UCSD-AML1 (cell line): ENCODE measurements around the gene WFIKKN1.
"Not testable (repeated sequence)": the region's sequence is repeated elsewhere in the genome, so short reads cannot be mapped to it uniquely, and the experiment has no call there.

ENCODE experiments used
- DNase-seq: peaks from one replicate; lab custom pipeline; 2025; ENCODE audit not compliant: unreplicated experiment; lab: John Stamatoyannopoulos, UW

WFIKKN1 gene

DNA sequence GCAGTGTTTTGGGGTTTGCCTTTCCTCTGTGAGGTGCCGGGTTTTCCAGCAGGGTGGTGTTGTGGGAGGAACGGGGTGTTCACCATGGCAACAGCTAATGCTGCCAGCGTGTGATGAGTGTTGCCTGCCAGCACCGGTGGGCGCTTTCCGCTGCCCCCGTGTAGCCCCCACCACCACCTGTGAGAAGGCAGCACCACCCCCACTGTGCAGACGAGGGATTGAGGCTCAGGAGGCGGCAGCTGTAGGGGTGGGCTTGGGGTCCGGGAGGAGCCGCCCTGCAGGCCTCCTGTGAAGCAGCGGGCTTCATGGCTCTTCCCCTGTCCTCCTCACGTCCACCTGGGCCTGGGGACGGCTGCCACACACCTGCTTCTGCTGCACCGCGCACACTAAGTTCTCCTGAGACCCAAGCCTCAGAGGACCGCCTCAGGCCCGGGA is 35.7 kb upstream of the WFIKKN1 start:
- DNase-seq, result no peak

GRCh38 chr16:595942-596735 is 34.6 kb upstream of the WFIKKN1 start:
- DNase-seq, result no peak

DNA sequence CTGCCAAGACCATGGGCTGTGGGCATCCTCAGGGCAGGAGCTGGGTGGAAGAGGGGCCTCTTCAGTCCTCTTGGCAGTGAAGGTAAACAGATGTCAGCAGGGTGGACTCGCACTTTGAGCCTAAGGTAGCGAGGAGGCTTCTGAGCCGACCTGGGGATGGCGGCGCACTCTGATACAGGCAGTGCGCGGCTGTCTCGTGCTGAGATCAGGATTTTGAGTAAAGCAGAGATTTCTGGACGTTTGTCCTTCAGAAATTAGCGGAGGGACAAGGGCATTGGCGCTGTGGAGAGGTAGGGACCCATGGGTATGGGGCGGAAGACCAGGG is 34.1 kb upstream of the WFIKKN1 start:
- no peak for DNase-seq

DNA sequence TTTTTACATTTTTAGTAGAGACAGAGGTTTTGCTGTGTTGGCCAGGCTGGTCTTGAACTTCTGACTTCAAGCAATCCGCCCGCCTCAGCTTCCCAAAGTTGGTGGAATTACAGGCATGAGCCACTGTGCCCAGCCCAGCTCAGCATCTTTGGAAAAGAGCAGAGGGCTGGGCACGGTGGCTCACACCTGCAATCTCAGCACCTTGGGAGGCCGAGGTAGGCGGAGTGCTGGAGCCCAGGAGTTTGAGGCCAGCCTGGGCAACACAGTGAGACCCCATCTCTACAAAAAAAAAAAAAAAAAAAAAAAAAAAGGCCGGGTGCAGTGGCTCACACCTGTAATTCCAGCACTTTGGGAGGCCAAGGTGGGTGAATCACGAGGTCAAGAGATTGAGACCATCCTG is 33.1 kb upstream of the WFIKKN1 start:
- DNase-seq, result not testable (repeated sequence)

- no peak for DNase-seq
Measured at GRCh38 chr16:598823-599739, 31.7 kb upstream of the WFIKKN1 start.

- peak; percentile 27 for DNase-seq
Measured at GRCh38 chr16:600781-601180, 30.0 kb upstream of the WFIKKN1 start.

DNA sequence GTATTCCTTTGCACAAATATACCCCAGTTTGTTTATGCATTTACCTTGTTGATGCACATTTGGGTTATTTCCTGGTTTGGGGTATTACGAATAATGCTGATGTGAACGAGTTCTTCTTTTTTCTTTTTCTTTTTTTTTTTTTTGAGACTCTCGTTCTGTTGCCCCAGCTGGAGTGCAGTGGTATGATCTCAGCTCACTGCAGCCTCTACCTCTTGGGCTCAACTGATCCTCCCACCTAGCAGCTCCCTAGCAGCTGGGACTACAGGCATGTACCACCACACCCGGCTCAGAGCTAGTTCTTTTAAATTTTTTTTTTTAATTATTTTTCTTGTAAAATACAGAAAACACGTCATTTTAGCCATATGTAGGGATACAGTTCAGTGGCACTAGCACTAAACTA is 26.9 kb upstream of the WFIKKN1 start:
- DNase-seq, result no peak

DNA sequence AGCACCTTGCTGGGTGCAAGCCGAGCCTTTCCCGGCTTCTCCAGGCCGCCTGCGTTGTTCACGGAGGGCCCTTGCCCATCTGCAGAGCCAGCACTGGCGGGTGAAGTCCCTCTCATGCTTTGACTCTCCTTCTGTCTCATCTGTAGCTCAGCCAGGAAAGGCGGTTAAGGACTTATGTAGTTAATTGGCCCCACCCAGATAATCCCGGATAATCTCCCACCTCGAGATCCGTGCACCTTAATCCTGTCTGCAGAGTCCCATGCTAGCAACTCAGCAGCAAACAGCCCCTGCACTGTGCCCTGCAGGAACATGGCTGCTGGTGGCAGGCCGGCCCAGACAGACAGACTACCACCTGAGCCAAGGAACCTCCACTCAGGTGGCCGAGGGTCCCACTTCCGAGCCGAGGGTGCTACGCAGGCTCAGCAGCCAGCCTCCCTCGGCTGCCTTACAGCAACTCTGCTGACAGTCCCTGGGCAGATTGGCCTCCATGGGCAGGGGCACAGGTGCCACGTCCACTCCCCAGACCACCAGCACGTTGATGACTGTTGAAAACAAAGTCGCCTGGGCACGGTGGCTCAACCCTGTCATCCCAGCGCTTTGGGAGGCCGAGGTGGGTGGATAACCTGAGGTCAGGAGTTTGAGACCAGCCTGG is 24.0 kb upstream of the WFIKKN1 start:
- no peak for DNase-seq

DNA sequence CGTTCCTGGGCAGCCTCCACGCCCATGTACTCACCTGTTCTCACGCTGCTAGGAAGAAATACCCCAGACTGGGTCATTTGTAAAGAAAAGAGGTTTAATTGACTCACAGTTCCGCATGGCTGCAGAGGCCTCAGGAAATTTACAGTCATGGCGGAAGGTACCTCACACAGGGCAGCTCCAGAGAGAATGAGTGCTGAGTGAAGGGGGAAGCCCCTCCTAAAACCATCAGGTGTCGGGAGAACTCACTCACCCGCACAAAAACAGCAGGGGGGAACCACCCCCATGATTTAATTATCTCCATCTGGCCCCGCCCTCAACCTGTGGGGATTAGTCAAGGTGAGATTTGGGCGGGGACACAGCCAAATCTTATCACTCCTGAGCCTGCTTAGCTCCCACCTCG is 22.8 kb upstream of the WFIKKN1 start:
- no peak for DNase-seq

- DNase-seq, result no peak
Measured at GRCh38 chr16:609316-609715, 21.5 kb upstream of the WFIKKN1 start.

GRCh38 chr16:609984-610383 is 20.8 kb upstream of the WFIKKN1 start:
- DNase-seq, result no peak

GRCh38 chr16:610513-611381 is 20.0 kb upstream of the WFIKKN1 start:
- DNase-seq, result peak; percentile 52

DNA sequence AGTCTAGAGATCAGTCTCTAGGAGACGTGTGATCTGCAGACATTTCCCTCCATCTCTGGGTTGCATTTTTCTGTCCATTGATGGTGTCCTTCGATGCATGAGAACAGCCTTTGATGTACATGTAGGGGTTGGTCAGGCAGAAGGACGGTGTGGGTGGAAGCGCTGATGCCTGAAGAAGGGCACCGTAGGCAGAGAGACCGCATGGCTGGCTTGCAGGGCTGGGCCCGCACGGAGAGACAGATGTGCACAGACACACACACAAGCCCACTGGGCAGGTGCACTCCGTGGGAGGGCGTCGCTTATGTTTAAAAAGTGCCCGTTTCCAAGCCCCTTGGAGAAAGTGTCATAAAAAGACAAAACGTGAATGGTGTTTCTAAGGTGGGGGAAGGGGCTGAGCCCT is 15.7 kb upstream of the WFIKKN1 start:
- no peak for DNase-seq

GRCh38 chr16:616733-617586 is 13.8 kb upstream of the WFIKKN1 start:
- DNase-seq, result no peak

DNA sequence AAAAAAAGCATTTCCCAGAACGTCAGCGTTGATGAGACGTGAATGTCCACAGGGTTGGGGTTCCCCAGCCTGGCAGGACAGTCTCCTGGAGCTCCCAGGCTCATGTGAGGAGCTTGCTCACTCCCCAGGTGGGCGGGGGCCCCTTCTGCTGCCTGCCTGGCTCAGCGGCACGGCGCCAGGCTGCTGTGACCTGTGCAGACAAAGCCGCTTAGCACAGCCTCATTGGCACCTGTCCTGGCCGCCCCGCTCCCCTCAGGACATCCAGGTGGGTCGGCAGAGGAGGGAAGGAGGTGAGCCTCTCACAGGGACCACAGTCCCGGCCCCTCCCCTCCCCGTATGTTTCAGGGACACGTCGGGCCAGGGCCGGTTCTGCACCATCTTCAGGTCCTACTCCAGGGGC is 12.9 kb upstream of the WFIKKN1 start:
- no peak for DNase-seq

DNA sequence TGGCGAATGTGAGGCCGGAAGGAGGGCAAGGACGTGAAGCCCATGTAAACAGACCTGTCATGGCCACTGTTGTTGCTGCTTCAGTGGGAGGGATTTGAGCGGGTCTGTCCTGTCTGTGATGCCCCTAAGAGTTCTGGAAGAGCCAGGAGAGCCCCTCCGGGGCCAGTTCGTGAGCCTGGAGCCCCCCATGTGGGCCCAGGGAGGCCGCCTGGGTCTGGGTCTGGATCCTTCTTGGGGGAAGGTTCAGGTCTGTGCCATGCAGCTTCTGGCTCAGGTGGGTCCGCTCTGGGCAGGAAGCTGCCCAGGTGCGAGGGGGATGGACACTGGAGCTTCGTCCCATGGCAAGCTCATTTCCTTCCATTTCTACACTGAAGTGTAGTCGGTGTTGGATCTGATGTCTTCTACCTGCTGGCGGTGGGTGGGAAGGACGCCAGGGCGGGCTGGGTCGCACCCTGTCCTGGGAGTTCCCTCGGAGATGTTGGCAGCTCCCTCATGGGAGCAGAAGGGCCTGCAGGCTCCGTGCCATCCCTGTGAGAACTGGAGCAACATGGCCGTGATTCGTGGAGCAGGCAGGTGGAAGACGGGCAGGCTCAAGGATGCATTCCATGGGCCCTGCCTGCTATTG is 11.2 kb upstream of the WFIKKN1 start:
- DNase-seq, result no peak

DNA sequence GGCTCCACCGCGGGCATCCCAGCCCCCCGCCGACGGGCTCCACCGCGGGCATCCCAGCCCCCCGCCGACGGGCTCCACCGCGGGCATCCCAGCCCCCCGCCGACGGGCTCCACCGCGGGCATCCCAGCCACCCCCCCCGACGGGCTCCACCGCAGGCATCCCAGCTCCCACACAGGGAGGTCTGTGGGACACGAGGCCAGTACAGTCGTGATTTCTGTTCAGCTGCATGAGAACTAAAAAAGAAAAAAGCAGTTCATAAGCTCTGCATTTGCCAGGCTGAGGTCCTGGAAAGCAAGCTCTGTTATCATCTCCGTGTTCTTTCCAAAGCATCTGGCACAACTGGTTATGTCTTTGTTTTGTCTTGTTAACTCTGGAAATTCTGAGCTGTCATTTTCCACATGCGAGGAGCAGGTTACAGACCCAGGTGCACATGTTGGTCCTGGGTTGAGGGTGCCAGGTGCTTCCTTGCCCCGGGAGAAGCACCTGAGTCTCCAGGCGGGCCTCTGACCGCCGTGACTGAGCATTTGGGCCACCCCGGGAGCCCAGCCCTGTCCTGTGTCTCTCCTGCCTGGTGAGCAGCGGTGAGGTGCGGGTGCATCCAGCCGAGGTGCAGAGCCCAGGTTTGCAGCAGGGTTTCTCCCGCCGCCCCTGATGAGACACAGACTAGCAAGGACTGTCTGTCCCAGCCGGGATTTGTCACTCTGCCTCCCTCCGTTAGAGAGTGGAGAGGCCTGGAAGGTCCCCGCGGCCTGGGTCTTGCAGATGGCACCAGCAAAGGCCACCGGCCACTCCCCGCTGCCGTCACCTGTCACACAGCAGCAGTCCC is 9.9 kb upstream of the WFIKKN1 start:
- no peak for DNase-seq

GRCh38 chr16:621526-622105 is 9.2 kb upstream of the WFIKKN1 start:
- no peak for DNase-seq
